Loucy (cell line): ENCODE results near the gene GRK3.

Experiments used
- EZH2phosphoT487 ChIP-seq: fragments of 200-600 bp; IDR thresholded peaks from 2 replicates; pipeline ENCODE4 v1.6.1; 2018; ENCODE audit warnings: antibody characterized with exemption, mild to moderate bottlenecking, moderate library complexity, borderline replicate concordance
- TF ChIP-seq, protein P1 (sequence below): fragments of 200-600 bp; sonication (generic); conservative IDR thresholded peaks from 2 replicates; pipeline ENCODE4 v1.5.1; 2014; ENCODE audit warnings: mild to moderate bottlenecking, antibody characterized with exemption, low read length

DNA sequence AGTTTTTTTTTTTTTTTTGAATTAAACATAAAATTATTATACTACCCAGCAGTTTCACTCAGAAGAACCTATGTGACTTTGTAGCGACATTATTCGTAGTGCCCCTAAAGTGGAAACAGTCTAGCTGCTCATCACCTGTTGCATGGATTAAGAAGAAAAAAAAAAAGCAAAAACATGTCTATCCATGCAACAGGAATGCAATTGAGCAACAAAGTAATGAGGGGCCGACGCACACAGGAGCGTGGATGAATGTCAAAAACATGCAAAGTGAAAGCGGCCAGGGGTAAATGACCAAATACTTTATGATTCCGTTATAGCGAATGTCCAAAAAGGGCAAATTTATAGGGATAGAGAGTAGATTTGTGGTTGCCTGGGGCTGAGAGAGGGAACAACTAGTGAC is 193.8 kb downstream of the GRK3 start:
- TF ChIP-seq, protein P1, sequence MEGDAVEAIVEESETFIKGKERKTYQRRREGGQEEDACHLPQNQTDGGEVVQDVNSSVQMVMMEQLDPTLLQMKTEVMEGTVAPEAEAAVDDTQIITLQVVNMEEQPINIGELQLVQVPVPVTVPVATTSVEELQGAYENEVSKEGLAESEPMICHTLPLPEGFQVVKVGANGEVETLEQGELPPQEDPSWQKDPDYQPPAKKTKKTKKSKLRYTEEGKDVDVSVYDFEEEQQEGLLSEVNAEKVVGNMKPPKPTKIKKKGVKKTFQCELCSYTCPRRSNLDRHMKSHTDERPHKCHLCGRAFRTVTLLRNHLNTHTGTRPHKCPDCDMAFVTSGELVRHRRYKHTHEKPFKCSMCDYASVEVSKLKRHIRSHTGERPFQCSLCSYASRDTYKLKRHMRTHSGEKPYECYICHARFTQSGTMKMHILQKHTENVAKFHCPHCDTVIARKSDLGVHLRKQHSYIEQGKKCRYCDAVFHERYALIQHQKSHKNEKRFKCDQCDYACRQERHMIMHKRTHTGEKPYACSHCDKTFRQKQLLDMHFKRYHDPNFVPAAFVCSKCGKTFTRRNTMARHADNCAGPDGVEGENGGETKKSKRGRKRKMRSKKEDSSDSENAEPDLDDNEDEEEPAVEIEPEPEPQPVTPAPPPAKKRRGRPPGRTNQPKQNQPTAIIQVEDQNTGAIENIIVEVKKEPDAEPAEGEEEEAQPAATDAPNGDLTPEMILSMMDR, result no peak
- no peak for TF ChIP-seq EZH2phosphoT487
